Measurements from ENCODE around the gene RSL1D1. TPM values are rescaled to one million over a fixed set of nuclear protein-coding genes. Genes with fewer than 3 reads are reported as not detected.
A peak's percentile ranks its signal among the peaks of the same experiment; 100 is the strongest.

RSL1D1 gene
- total RNA-seq, 2 experiments from 2014 or later, result 158 to 182 TPM

- DNase-seq, result no peak
- H3K4me3 Mint-ChIP-seq, result no peak overlapping the region
- no peak overlapping the region for H3K27ac Mint-ChIP-seq
- no peaks in the 10 kb centered on the region for H3K9me3 Mint-ChIP-seq
- H3K36me3 Mint-ChIP-seq (ENCODE audit: low read depth), result peaks cover 31% of the 10 kb centered on the region
- no peaks in the 10 kb centered on the region for H3K27me3 Mint-ChIP-seq
- peaks cover 2% of the 10 kb centered on the region for H3K4me1 Mint-ChIP-seq
- ChIA-PET POLR2A (no interaction called here), CTCF (no interaction called here)
Measured at GRCh38 chr16:11870399-11870798, 19.1 kb upstream of the RSL1D1 start.

- ChIA-PET POLR2A (no interaction called here), CTCF (no interaction called here)
- no peaks in the 10 kb centered on the region for H3K9me3 Mint-ChIP-seq
- H3K4me1 Mint-ChIP-seq, result peaks cover 4% of the 10 kb centered on the region
- DNase-seq, result no peak
- no peaks in the 10 kb centered on the region for H3K27me3 Mint-ChIP-seq
- no peak overlapping the region for H3K27ac Mint-ChIP-seq
- peaks cover 24% of the 10 kb centered on the region for H3K36me3 Mint-ChIP-seq (ENCODE audit: low read depth)
- H3K4me3 Mint-ChIP-seq, result no peak overlapping the region
Measured at GRCh38 chr16:11869353-11870228, 18.2 kb upstream of the RSL1D1 start.

GRCh38 chr16:11868412-11868980 is 17.2 kb upstream of the RSL1D1 start:
- H3K27ac Mint-ChIP-seq, result no peak overlapping the region
- H3K27me3 Mint-ChIP-seq, result no peaks in the 10 kb centered on the region
- peaks cover 4% of the 10 kb centered on the region for H3K4me1 Mint-ChIP-seq
- ChIA-PET POLR2A (interaction anchor here (0.5 kb wide), 1 partner anchor 180 kb away, joined by 12 read pairs; no protein-coding TSS in a partner anchor), CTCF (interaction anchor here (0.6 kb wide), 2 partner anchors 13 to 345 kb away, joined by 3 to 4 read pairs; no protein-coding TSS in a partner anchor)
- no peak overlapping the region for H3K4me3 Mint-ChIP-seq
- no peak for DNase-seq
- H3K36me3 Mint-ChIP-seq (ENCODE audit: low read depth), result peaks cover 19% of the 10 kb centered on the region
- no peaks in the 10 kb centered on the region for H3K9me3 Mint-ChIP-seq

GRCh38 chr16:11862489-11862888 is 11.1 kb upstream of the RSL1D1 start:
- H3K36me3 Mint-ChIP-seq (ENCODE audit: low read depth), result peaks cover 11% of the 10 kb centered on the region
- H3K4me1 Mint-ChIP-seq, result peaks cover 7% of the 10 kb centered on the region
- CTCF ChIA-PET, result no interaction called here
- POLR2A ChIA-PET, result no interaction called here
- H3K9me3 Mint-ChIP-seq, result no peaks in the 10 kb centered on the region
- no peaks in the 10 kb centered on the region for H3K27me3 Mint-ChIP-seq
- no peak overlapping the region for H3K27ac Mint-ChIP-seq
- H3K4me3 Mint-ChIP-seq, result no peak overlapping the region
- no peak for DNase-seq

GRCh38 chr16:11857161-11857560 is 5.8 kb upstream of the RSL1D1 start:
- Mint-ChIP-seq H3K27me3 (no peaks in the 10 kb centered on the region), H3K36me3 (ENCODE audit: low read depth) (peaks cover 28% of the 10 kb centered on the region), H3K4me1 (peaks cover 28% of the 10 kb centered on the region), H3K4me3 (no peak overlapping the region), H3K9me3 (no peaks in the 10 kb centered on the region), H3K27ac (no peak overlapping the region)
- DNase-seq, result no peak
- ChIA-PET POLR2A (no interaction called here), CTCF (interaction anchor here (0.6 to 1.4 kb wide), 3 partner anchors 60 to 330 kb away, joined by 3 read pairs; partner anchors contain the start of gene ZC3H7A)

- Mint-ChIP-seq H3K4me3 (peak overlapping the region; percentile 90), H3K9me3 (no peaks in the 10 kb centered on the region), H3K4me1 (peaks cover 51% of the 10 kb centered on the region), H3K27me3 (no peaks in the 10 kb centered on the region), H3K36me3 (ENCODE audit: low read depth) (peaks cover 44% of the 10 kb centered on the region), H3K27ac (peak overlapping the region; percentile 92)
- CTCF ChIA-PET, result interaction anchor here (0.6 kb wide), 2 partner anchors 104 to 125 kb away, joined by 3 to 4 read pairs; no protein-coding TSS in a partner anchor
- no peak for DNase-seq
- POLR2A ChIA-PET, result no interaction called here
Measured at GRCh38 chr16:11852092-11852809, 909 bp upstream of the RSL1D1 start.

- ChIA-PET CTCF (interaction anchor here (1.1 kb wide), 1 partner anchor 219 kb away, joined by 3 read pairs; no protein-coding TSS in a partner anchor), POLR2A (no interaction called here)
- Mint-ChIP-seq H3K4me1 (peaks cover 33% of the 10 kb centered on the region), H3K4me3 (peak overlapping the region; percentile 31), H3K9me3 (no peaks in the 10 kb centered on the region), H3K27me3 (no peaks in the 10 kb centered on the region), H3K27ac (no peak overlapping the region), H3K36me3 (ENCODE audit: low read depth) (peaks cover 49% of the 10 kb centered on the region)
- DNase-seq, result no peak
Measured at GRCh38 chr16:11848842-11849241, 2.5 kb downstream of the RSL1D1 start.

- CTCF ChIA-PET, result interaction anchor here (1.2 kb wide), 1 partner anchor 47 kb away, joined by 4 read pairs; the partner anchor contains the start of gene ZC3H7A
- H3K4me3 Mint-ChIP-seq, result no peak overlapping the region
- no peaks in the 10 kb centered on the region for H3K9me3 Mint-ChIP-seq
- H3K27me3 Mint-ChIP-seq, result no peaks in the 10 kb centered on the region
- peaks cover 56% of the 10 kb centered on the region for H3K36me3 Mint-ChIP-seq (ENCODE audit: low read depth)
- no peak for DNase-seq
- POLR2A ChIA-PET, result no interaction called here
- H3K27ac Mint-ChIP-seq, result no peak overlapping the region
- peaks cover 16% of the 10 kb centered on the region for H3K4me1 Mint-ChIP-seq
Measured at GRCh38 chr16:11844499-11844898, 6.8 kb downstream of the RSL1D1 start.

- no peak for DNase-seq
- Mint-ChIP-seq H3K36me3 (ENCODE audit: low read depth) (peaks cover 51% of the 10 kb centered on the region), H3K27ac (no peak overlapping the region), H3K9me3 (no peaks in the 10 kb centered on the region), H3K4me1 (peaks cover 10% of the 10 kb centered on the region), H3K4me3 (no peak overlapping the region), H3K27me3 (no peaks in the 10 kb centered on the region)
- CTCF ChIA-PET, result interaction anchor here (0.6 to 2.1 kb wide), 3 partner anchors 20 to 906 kb away, joined by 3 to 14 read pairs (median 4); partner anchors contain the start of gene ZC3H7A
- POLR2A ChIA-PET, result no interaction called here
Measured at GRCh38 chr16:11843861-11844260, 7.5 kb downstream of the RSL1D1 start.

GRCh38 chr16:11843206-11843605 is 8.1 kb downstream of the RSL1D1 start:
- ChIA-PET CTCF (interaction anchor here (0.6 to 2.1 kb wide), 2 partner anchors 19 to 46 kb away, joined by 3 to 14 read pairs; partner anchors contain the start of gene ZC3H7A), POLR2A (no interaction called here)
- H3K36me3 Mint-ChIP-seq (ENCODE audit: low read depth), result peaks cover 49% of the 10 kb centered on the region

GRCh38 chr16:11841026-11841425 is 10.3 kb downstream of the RSL1D1 start:
- no peak overlapping the region for H3K27ac Mint-ChIP-seq
- DNase-seq, result no peak
- no peaks in the 10 kb centered on the region for H3K27me3 Mint-ChIP-seq
- ChIA-PET POLR2A (no interaction called here), CTCF (interaction anchor here (1.0 kb wide), 1 partner anchor 16 kb away, joined by 7 read pairs; no protein-coding TSS in a partner anchor)
- no peaks in the 10 kb centered on the region for H3K4me1 Mint-ChIP-seq
- H3K4me3 Mint-ChIP-seq, result no peak overlapping the region
- H3K36me3 Mint-ChIP-seq (ENCODE audit: low read depth), result peaks cover 53% of the 10 kb centered on the region
- H3K9me3 Mint-ChIP-seq, result no peaks in the 10 kb centered on the region

More at GRCh38 chr16:11843206-11843605, 8.1 kb downstream of the RSL1D1 start:
- Mint-ChIP-seq H3K27ac (no peak overlapping the region), H3K27me3 (no peaks in the 10 kb centered on the region), H3K4me1 (peaks cover 5% of the 10 kb centered on the region), H3K9me3 (no peaks in the 10 kb centered on the region), H3K4me3 (no peak overlapping the region)
- DNase-seq, result no peak

- Mint-ChIP-seq H3K36me3 (ENCODE audit: low read depth) (peaks cover 31% of the 10 kb centered on the region), H3K27ac (no peak overlapping the region), H3K4me1 (no peaks in the 10 kb centered on the region), H3K27me3 (no peaks in the 10 kb centered on the region), H3K9me3 (no peaks in the 10 kb centered on the region), H3K4me3 (no peak overlapping the region)
- ChIA-PET POLR2A (no interaction called here), CTCF (no interaction called here)
- no peak for DNase-seq
Measured at GRCh38 chr16:11836650-11837244, 14.6 kb downstream of the RSL1D1 start.

Measured in activated CD4-positive, alpha-beta T cell treated with anti-CD3 and anti-CD28 coated beads, Interleukin-2, amount 10 ng/mL, durations not matched to agents 7 days and 5 days (primary cell).